Panc1 (cell line): Measurements from ENCODE around the gene CHIC2.

ENCODE experiments used
- CTCF ChIP-seq: fragments of 450-650 bp; IDR thresholded peaks from 2 replicates; pipeline ENCODE4 v1.5.1; 2017; ENCODE audit warnings: mild to moderate bottlenecking
- SIN3A ChIP-seq: IDR thresholded peaks from 2 replicates; pipeline ENCODE4 v1.6.1; 2012; ENCODE audit warnings: low read depth, mild to moderate bottlenecking, low read length, moderate library complexity, borderline replicate concordance; ENCODE audit not compliant: insufficient read depth

DNA sequence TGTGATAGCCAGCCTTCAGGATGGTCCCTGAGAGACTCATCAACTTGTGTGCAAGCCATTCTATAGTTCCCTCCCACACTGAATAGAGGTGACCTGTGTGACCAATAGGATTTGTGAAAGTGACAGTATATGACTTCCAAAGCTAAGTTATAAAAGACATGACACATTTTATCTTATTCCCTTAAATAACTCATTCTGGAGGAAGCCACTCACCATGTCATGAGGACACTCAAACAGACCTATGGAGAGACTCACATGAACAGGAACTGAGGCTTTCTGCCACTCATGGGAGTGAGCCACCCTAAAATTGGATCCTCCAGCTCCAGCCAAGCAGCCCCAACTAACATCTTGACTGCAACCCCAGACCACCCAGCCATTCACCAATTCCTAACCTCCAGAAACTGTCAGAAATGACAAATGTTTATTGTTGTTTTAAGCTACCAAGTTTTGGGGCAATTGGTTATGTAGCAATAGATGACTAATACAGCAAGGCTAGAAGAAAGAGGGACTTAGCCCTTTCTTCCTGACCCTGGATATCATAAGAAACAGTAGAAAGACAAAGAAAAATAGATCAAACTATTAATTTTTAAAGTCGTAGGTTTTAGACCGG is 9.0 kb upstream of the CHIC2 start:
- TF ChIP-seq SIN3A (no peak), CTCF (no peak)
